Head of caudate nucleus (tissue), 42 donors: Measurements from ENCODE around the gene TMC6.

Experiments
- DNase-seq, 42 donors: peaks; one replicate each; pipeline versions ENCODE4 v3.0.0 to v3.0.0-alpha.2; 2020 to 2021; ENCODE audit warnings: mixed read lengths in 7 of 42
- intact Hi-C: fragments of 100-400 bp; cut with DNase I; formaldehyde crosslinking; loops from one replicate; pipeline ENCODE4 v1.15.0; 2022

Gene TMC6

DNA sequence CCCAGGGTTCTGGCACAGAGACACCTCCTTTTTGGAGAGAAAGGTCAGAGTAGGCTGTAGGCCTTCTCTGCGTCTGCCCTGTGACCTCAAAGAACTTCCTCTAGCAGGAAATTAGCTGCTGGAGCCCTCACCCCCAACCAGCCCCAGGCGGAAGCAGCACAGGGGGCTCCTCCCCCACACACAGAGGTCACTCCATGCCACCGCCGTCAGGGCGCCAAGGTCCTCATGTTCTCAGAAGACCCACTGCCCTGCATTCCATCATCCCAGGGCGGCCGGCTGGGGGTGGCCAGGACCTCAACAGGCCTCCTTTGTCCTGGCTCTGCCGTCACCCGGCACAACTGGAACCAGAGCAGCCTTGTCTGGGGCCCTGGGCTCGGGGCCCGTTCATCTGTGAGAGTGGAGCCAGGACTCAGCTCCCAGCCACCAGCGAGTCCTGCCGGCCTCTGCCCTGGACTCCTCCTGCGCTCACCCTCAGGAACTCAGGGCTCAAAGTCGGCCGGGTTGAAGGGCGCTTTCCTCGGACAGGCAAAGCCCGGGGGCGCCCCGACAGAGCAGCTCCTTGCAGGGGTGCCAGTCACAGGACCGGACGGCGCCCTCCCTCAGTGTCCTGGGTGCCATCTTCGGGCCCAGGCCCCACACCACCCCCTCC lies 1.2 kb downstream of the TMC6 start:
- intact Hi-C loops = loop anchor here (5.0 kb wide), 1 partner anchor 45 kb away; no protein-coding TSS in a partner anchor

DNA sequence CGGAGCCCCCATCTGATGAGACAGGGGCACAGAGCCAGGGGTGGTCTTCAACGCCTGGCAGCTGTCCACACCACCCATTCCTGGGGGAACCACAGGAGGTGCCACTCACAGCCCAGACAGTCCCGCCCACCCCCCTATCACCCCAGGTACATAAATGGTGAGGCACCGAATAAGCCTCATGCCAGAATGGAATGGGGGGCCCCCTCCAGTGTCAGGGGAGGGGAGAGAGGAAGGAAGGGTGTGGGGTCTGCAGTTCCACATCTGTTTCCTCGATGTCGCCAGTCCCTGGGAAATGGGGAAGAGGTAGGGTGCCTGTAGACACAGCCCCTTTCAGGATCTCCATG lies 1.7 kb downstream of the TMC6 start:
- intact Hi-C loops = loop anchor here (5.0 kb wide), 1 partner anchor 45 kb away; no protein-coding TSS in a partner anchor
- no peak for DNase-seq

More for the DNA sequence above, 1.2 kb downstream of the TMC6 start:
- peak; percentile 80 to 96 (median 90) for DNase-seq

DNA sequence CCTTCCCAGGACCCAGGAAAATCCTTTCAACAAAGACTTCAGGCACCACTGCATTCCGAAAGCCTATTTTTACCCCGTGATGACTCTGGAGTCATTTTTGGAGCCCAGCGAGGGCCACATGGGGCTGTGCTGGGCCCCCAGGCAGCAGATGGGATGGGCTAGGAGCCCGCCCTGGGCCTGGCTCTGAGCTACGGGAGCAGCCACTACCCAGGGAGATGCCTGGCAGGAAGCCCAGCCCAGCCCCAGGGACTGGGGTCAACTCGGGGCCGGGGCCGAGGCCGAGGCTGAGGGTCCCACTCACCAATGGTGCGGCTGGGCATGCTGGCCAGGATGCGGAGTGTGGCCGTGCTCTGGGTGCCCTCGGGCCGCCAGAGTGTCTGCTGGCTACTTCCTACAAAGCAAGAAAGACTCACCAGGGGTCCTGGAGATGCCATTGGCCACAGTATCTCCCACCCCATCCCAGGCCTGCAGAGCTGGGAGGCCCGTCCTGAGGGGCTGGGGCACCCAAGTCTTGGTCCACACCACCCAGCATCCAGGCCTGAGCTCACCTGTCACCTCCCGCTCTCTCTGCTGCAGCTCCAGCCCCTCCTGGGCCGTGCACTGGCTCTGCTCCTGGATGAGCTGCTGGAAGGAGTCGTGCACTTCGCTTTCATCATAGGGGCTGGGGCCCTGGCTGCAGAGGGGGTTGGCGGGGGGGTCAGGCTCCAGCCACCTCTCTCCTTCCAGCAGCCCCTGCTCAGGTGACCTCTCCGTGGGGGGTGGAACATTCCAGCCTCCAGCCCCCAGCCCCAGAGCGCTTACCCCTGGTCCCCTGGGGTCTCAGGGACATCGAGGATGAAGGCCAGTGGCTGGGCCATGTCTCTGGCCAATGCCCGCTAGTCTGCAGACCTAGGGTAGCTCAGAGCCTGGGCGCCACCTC lies 2.3 kb downstream of the TMC6 start:
- intact Hi-C loops = loop anchor here (5.0 kb wide), 1 partner anchor 46 kb away; no protein-coding TSS in a partner anchor

DNA sequence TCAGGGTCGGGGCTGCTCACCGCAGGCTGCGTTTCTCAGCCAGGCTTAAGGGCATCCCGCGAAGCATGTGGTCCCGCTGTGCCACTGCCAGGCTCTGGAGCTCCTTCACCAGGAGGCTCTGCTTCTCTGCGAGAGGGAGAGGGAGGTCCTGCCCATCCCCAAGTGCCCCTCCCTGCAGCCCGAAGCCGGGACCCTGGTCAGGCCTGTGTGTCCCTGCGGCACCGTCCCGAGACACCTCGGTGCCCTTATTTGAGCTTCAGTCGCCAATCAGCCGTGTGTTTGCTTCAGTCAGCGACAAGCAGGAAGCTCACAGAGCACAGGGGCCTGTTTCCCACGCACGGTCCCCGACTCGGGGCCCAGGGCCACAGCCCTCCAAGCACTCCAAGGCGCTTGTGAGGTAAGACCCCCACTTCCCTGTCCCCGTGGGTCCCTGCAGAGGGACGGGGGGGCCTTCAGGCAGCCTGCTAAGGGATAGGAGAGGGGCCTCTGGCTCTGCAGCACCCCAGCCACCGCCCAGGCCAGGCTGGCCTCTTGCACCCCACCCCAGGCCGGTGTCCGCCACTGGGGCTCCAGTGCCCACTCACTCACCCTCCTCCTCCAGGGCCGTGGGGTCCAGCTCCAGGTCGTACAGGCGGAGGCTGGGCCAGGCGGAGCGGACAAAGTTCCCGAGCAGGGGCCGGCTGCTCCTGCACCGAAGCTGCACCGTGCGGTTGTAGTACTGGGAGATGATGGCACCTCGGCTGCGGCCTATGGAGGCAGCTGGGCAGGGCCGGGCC lies 3.2 kb downstream of the TMC6 start:
- intact Hi-C loops = loop anchor here (5.0 kb wide), 1 partner anchor 47 kb away; no protein-coding TSS in a partner anchor
- peak in 1 of 42 donors; percentile 30 for DNase-seq

More for the DNA sequence above, 2.3 kb downstream of the TMC6 start:
- DNase-seq = peak in 1 of 42 donors; percentile 35

DNA sequence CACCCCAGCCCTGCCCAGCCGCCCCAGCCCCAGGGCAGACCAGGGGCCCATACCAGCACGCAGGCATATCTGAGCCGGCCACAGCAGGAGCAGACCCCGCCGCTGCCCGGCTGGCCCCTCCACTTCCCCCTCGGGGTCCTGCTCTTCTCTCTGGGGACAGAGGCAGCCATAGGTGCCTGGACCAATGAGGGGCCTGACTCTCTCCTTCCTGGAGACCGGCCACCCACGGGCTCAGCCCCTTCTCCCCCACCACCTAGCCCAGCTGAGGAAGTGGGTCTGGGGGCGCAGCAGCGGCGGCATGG lies 3.8 kb downstream of the TMC6 start:
- intact Hi-C loops = loop anchor here (5.0 kb wide), 1 partner anchor 48 kb away; no protein-coding TSS in a partner anchor
- no peak for DNase-seq

DNA sequence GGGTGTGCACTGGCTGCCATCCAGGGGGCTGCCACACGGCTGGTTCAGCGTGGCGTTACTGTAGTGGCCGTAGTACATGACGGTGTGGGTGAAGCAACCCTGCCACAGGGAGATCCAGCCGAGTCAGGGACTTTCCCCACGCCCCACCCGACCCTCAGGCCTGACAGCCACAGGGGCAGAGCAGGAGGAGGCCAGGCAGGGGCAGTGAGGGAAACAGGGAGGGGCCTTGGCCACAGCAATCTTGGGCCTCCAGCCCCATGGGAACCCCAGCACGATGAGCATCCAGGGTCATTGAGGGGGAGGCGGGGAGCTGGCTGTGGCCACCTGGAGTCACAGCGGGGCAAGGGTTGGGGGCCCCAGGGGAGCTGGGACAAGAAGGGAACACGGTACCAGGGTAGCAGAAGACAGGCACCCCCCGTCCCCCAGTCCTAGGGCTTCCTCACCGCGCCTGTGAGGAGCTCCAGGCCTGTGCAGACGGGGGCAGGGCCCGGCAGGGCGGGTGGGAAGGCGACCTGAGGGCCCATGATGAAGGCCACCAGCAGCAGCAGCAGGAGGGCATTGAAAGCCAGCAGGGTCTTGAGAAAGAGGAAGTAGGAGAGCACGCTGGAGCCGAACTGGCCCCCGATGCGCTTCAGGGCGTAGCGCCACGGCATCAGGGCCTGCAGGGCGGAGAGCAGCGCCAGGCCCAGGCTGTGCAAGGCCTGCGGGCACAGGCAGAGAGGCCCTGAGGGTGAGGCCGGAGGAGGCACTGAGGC lies 4.3 kb downstream of the TMC6 start:
- DNase-seq = peak in 2 of 42 donors; percentile 41 to 49
- intact Hi-C loops = no loop called here

DNA sequence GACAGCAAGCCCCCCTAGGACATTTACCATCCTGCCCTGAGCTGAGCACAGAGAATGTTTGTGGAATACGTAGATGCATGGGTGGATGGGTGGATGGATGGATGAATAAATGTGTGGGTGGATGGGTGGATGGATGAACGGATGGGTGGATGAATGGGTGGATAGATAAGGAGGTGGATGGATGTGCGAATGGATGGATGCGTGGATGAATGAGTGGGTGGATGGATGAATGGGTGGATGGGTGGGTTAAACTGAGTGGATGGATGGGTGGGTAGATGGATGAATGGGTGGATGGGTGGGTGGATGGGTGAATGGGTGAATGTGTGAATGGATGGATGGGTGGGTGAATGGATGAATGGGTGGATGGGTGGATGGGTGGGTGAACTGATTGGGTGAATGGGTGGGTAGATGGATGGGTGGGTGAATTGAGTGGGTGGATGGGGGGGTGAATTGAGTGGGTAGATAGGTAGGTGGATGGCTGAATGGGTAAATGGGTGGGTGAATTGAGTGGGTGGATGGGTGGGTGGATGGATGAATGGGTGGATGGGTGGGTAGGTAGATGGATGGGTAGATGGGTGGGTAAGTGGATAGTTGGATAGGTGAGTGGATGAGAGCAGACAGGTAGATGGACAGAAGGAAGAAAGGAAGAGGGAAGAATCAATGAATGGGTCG lies 5.2 kb downstream of the TMC6 start:
- DNase-seq = no peak
- intact Hi-C loops = no loop called here

DNA sequence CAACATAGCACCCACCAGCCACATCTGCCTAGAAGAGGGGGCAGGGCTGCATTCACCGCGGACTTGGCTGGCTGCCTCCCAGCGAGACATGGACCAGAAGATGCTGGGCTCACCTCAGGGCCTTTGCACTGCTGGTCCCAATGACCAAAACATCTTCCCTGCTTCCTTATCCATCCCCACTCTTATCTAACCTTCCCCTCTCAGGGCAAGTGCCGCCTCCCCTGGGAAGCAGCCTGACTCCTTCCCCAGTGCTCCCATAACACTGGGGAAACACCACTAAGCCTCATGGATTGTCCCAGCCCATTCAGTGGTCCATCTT lies 5.7 kb downstream of the TMC6 start:
- no peak for DNase-seq
- intact Hi-C loops = no loop called here

DNA sequence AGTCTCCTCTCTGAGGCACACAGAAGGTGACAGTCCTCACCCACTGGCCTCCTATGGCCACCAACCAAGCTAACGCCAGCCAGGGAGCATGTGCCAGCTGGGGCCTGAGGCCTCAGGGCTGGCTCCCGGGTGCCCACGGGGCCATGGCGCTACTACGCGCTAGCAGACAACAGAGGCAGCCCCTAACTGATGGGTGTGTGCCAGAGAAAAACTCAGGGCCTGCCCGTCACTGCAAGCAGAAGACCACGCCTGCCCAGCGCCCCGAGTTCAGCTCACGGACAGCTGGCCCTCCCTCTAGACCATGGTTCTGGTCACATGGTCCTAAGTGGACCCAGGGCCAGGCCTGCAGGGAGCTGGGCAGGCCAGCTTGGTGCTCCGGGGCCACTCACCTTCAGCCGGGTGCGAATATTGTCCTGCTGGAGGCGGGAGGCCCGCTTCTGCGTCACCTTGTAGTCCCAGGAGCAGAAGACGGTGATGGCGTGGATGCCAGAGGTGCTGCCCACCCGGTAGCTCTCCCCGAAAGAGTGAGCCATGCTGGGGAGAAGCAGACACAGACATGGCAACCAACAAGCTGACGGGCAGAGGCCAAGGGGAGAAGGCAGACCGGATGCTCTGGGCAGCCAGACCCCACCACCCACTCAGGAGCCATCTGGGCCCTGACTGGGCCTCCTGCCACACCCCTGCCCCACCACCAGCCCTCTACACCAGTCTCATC lies 6.2 kb downstream of the TMC6 start:
- intact Hi-C loops = no loop called here
- no peak for DNase-seq

DNA sequence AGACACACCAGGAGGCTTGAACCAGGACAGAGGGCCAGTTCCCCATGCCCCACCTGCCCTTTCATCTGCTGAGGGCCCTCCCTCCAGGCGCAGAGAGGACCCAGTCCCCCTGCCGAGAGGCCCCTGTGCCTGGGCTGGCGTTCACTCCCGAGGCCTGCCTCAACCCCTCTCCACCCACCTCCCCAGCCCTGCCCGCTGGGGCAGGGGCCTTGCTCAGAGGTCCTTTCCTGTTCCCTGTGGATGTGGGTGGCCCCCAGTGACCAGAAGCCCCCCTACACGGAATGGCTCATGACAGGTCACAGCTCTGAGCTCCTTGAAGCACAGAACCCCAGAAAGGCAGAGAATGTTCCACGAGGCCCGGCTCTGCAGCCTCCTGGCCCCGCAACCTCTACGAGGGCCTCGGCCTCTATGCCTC lies 6.7 kb downstream of the TMC6 start:
- DNase-seq = no peak

DNA sequence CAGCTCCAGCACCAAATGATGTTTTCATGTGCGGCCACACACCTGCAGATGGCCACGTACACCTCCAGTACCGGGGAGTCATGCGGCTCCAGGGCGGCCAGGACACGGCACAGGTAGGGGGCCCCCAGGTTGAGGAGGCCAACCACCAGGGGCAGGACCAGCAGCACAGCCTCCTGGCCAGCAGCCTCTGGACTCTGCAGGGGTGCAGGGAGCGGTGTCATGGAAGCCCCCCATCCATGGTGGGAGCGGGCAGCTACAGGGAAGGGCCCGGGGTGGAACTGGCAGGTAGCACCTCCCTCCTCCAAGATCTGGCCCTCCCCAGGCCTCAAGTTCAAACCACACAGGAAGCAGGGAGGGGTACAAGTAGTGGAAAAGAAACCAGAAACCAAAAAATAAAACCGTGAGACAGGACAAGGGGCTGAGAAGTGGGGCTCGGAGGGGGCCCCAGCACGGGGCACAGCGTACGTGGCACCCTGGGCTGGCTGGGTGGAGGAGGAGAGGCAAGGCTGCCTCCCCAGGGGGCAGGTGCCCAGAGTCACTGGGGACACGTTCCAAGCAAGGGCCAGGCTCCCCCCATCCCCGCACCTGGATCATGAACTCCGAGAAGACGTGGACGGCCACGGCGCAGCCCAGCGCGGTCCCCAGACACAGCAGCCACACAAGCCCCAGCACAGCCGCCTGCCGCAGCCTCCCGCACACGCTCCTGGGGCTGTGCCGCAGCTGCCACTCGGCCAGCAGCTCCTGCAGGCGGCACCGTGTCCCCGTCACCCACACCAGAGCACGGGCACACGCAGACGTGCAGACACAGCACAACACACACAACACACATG lies 7.4 kb downstream of the TMC6 start:
- DNase-seq = no peak

More for the DNA sequence above, 6.7 kb downstream of the TMC6 start:
- intact Hi-C loops = no loop called here

DNA sequence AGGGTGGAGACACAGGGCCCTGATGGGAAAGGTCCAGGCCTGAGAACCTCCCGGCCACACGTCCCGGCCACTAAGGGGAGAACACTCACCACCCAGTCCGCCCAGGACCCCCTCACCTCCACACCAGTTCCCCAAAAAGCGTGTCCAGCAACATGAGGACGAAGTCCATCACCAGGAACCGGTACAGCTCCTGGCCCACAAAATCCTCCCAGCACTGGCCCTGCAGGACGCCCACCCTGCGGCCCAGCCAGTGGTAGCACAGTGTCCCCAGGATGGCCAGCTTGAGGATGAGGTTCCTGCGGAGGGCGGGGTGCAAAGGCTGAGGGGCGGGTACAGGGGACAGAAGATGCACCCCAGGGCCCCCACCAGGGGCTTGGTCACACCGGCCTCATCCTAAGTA lies 8.0 kb downstream of the TMC6 start:
- DNase-seq = no peak
- intact Hi-C loops = no loop called here

More for the DNA sequence above, 7.4 kb downstream of the TMC6 start:
- intact Hi-C loops = no loop called here

DNA sequence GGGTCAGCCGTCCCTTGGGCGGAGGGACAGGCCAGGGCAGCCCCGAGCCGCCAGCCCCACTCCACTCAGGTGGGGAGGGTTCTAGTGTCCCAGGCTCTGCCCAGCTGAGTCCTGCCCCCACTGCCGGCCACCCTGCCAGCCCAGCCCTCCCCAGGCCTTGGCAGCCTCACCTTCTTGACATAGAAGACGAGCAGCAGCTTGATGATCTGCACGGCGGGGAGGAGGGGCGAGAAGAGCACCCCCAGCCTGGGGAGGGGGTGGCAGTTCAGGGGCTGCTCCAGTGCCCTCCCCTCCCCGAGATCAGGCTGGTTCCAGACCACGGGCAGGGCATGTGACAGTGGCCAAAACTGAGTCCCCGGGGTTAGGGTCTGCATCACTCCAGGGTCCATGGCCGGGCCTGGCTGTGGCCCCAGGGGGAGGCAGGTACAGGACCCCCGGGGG lies 9.7 kb downstream of the TMC6 start:
- DNase-seq = no peak
- intact Hi-C loops = no loop called here

DNA sequence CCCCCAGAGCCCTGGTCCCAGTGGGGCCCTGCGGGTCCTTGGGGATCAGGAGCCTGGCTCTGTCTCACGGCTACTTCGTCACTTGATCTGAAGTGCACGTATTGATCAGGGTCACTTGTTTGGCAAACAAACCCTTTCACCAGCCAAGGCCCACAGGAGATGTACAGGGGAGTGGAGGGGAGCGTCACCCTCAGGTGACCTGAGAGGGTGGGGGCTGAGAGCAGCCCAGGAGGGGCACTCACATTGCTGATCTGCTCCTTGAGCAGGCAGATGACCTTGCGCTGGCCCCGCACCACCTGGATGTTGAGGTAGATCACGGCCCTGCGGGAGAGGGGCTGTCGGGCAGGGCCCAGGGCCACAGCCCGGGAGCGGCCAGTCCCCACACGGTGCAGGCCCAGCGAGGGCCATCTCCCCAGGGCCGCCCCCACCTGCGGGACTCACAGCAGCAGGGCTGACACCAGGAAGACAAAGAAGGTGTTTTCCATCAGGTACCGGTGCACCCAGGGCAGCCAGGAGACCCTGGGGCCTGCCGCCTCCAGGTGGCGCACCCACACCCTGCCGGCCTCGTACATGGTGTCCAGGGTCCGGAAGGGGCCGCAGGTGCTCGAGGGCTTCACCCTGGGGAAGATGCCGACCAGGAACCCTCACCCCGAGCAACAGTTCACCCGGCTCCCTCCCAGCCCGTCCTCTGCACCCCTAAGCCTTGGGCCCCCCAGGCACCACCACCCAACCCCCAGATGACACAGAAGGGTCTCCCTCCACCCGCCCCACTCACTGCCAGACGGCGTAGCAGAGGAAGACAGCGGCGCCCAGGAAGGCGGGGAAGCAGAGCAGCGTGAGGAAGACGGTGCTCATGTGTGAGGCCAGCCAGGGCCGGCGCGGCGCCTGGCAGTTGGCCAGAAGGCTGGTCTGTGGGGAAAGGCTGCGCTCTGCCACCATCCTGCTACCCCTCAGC lies 11.3 kb downstream of the TMC6 start:
- DNase-seq = peak in 29 of 42 donors; percentile 42 to 78 (median 67)
- intact Hi-C loops = no loop called here

DNA sequence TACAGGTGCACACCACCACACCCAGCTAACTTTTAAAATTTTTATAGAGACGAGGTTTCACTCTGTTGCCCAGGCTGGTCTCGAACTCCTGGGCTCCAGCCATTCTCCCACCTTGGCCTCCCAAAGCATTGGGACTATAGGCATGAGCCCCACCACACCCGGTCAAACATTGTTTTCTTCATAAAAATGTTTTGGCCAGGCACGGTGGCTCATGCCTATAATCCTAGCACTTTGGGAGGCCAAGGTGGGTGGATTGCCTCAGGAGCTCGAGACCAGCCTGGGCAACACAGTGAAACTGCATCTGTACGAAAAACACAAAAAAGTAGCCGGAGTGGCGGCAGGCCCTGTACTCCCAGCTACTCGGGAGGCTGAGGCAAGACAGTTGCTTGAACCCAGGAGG lies 12.1 kb downstream of the TMC6 start:
- intact Hi-C loops = no loop called here
- no peak for DNase-seq

DNA sequence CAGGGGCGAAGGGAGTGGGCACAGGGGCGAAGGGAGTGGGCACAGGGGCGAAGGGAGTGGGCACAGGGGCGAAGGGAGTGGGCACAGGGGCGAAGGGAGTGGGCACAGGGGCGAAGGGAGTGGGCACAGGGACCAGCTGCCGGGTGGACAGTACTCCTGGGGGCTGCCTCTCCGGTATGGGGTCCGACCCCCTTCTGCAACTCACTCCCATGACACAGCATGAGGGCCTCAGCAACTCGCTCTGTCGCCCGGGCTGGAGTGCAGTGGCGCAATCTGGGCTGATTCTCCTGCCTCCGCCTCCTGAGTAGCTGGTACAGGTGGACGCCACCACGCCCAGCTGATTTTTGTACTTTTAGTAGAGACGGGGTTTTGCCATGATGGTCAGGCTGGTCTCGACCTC lies 12.8 kb downstream of the TMC6 start:
- DNase-seq = peak in 1 of 42 donors; percentile 15
- intact Hi-C loops = loop anchor here (1.0 kb wide), 1 partner anchor 12 kb away; the partner anchor contains the start of gene TMC6
